Activated CD4-positive, CD25-positive, alpha-beta regulatory T cell treated with anti-CD3 and anti-CD28 coated beads, Interleukin-2, amount 50 U/mL, for 16 hours (primary cell): Measurements from ENCODE around the gene JAGN1.
"Not testable (repeated sequence)": the region's sequence is repeated elsewhere in the genome, so short reads cannot be mapped to it uniquely, and the experiment has no call there.

Experiments
- DNase-seq: peaks from one replicate; pipeline ENCODE4 v3.0.0-alpha.2; 2020; ENCODE audit warnings: low read depth, low spot score

Gene JAGN1

DNA sequence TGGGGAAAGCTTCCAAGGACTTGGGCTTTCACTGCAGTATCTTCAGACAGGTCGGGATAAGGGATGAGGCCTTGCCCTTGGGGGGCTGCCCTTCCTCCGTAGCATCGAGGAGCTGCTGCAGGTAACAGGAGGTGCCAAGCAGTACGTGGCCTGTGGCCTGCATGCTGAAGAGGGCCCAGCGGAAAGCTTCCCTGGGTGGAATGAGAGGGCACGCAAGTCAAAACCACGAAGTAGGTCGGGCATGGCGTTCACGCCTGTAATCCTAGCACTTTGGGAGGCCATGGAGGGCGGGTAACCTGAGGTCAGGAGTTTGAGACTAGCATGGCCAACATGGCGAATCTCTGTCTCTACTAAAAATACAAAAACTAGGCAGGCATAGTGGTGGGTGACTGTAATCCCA lies 23.3 kb upstream of the JAGN1 start:
- DNase-seq = no peak

DNA sequence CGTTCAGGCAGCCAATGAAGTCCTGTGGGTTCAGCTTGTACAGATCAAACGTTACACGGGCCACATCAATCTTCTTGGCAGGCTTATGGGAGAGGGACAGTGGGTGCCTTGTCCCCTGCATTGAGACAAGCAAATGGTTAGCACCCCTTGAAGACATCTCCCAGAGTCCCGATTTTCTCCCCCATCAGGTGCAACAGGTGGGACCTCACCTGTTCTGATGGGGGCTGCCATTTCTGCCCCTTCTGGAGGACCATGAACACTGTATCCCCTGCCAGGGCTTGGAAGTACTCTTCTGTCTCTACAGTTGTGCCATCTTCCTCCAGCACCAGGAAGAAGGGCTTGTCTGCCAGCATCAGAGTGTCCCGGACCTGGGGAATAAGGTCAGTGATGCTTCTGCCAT lies 20.5 kb upstream of the JAGN1 start:
- no peak for DNase-seq

DNA sequence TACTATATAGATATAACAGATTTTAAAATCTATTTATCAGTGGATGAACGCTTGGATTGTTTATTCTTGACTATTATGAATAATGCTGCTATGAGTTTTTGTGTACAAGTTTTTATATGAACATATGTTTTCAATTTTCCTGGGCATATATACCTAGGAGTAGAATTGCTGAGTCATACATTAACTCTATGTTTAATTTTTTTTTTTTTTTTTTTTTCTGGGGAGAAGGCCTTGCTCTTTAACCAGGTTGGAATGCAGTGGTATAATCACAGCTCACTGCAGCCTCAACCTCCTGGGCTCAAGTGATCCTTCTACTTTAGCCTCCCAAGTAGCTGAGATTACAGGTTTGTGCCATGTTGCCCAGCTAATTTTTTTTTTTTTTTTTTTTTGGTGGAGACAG lies 19.4 kb upstream of the JAGN1 start:
- DNase-seq = no peak

- DNase-seq = not testable (repeated sequence)
Measured at GRCh38 chr3:9872067-9872466, 18.3 kb upstream of the JAGN1 start.

GRCh38 chr3:9875448-9875847 lies 15.0 kb upstream of the JAGN1 start:
- no peak for DNase-seq

- DNase-seq = not testable (repeated sequence)
Measured at GRCh38 chr3:9876255-9876654, 14.2 kb upstream of the JAGN1 start.

DNA sequence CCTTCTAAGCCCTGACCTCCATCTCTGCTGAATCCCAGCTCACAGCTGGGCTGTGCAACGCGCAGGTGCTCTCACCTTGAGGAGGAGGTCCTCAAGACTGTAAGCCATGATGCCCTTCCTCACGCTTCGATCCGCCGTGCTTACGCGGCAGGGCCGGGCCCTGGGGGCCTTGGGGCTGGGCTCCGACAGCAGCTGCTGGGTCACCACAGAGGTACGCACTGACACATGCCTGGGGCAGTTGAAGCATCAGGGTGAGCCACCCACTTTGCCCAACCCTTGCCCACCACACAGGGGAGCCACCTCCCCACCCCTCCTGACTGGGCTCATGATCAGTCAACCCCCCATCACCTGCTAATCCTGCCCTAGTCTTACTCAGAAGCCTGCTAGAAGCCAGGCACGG lies 13.4 kb upstream of the JAGN1 start:
- no peak for DNase-seq

DNA sequence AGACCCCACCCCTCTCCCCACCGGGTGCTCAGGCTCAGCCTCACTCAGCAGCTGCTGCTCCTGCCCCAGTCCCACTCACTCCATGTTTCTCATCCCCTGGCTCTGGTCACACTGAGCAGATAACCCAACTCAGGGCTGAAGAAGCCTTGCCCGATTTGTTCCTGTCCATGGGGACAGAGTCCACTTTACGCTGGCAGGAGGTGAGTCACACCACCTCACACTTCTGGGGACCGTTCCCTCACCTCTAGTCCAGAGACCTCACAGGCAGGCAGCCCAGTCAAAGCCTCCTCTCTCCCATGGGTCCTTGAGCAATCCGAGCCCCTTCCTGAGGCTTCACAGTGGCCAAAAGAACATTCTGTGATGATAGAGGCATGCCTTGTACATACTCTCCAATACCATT lies 11.7 kb upstream of the JAGN1 start:
- DNase-seq = no peak

GRCh38 chr3:9879830-9880549 lies 10.4 kb upstream of the JAGN1 start, which contains the start of gene CIDEC:
Gene CIDEC, minus strand, starts transcription at chr3:9880253. Its CDS starts 1,767 bp downstream, at chr3:9878486.
- DNase-seq = no peak

DNA sequence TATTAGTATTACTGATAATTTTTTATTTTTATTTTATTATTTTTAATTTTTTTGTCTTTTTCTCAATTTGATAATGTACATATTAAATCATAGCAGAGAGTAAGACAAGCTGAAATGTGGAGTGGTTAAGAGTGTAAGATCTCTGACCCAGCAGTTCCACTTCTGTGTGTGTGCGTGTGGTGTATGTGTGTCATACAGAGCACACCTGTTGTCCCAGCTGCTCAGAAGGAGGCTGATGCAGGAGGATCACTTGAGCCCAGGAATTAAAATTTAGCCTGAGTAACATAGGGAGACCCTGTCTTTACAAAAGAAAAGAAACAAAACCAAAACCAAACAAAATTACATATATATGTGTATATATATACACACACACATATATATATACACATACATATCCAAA lies 9.0 kb upstream of the JAGN1 start:
- DNase-seq = no peak

- no peak for DNase-seq
Measured at GRCh38 chr3:9883706-9884554, 6.5 kb upstream of the JAGN1 start.

GRCh38 chr3:9884555-9885165 lies 5.8 kb upstream of the JAGN1 start:
- no peak for DNase-seq

- DNase-seq = no peak
Measured at GRCh38 chr3:9886328-9886727, 4.1 kb upstream of the JAGN1 start.

DNA sequence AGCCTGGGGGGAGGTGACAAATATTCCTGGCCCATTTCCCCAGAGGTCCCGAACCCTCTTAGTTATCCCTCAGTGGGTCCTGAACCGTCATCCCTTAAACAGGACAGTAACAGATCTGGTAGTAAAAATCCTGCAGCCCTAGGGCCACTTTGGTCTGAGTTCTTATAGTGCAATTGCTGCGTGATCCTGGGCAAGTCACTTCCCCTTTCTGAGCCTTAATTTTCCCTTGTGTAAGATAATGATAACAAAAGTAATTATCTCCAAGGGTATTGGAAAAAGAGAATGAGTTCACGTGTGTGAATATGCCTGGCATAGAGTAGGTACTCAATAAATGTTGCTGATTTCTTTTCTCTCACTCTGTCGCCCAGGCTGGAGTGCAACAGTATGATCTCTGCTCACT lies 2.9 kb upstream of the JAGN1 start:
- no peak for DNase-seq

DNA sequence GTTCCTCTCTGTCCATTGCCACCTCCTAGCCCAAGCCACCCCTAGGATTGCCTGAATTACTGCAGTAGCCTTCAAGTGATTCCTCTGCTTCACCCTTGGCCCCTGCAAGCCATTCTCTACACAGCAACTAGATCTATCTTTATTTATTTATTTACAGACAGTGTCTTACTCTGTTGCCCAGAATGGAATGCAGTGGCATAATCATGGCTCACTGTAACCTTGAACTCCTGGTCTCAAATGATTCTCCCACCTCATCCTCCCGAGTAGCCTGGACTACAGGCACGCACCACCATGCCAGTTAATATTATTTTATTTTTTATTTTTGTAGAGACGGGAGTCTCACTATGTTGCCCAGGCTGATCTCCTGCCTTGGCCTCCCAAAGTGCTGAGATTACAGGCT lies 1.9 kb upstream of the JAGN1 start:
- DNase-seq = no peak

GRCh38 chr3:9889405-9889804 lies 1.0 kb upstream of the JAGN1 start:
- no peak for DNase-seq

GRCh38 chr3:9891072-9891622 lies 737 bp downstream of the JAGN1 start:
- DNase-seq = no peak

- DNase-seq = no peak
Measured at GRCh38 chr3:9893739-9894138, 3.3 kb downstream of the JAGN1 start.

GRCh38 chr3:9895715-9896114 lies 5.3 kb downstream of the JAGN1 start:
- DNase-seq = not testable (repeated sequence)

DNA sequence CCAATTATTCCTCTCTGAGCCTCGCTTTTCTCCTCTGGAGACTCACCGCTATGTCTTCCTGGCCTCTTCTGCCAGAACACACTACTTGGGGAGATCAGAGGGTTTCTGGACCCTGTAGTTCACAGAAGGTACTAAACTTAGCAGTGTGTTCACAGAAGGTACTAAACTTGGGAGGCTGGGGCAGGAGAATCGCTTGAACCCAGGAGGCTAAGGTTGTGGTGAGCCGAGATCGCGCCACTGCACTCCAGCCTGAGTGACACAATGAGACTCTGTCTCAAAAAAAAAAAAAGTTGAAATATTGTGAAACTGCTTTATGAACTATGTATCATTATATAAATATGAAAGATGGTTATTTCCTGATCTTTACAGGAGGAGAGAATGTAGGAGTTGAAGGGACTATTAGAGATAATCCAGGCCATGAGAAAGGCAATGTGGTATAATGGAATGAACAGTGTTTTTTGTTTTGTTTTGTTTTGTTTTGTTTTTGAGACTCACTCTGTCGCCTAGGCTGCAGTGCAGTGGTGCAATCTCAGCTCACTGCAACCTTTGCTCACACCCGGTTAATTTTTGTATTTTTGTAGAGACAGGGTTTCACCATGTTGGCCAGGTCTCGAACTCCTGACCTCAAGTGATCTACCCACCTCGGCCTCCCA lies 6.5 kb downstream of the JAGN1 start:
- DNase-seq = not testable (repeated sequence)
